ENCODE results near the gene FRMD4B. TPM values are rescaled to one million over a fixed set of nuclear protein-coding genes. Genes with fewer than 3 reads are reported as not detected.

FRMD4B gene
- total RNA-seq, 1 donor from 2014 or later, result 140 TPM

DNA sequence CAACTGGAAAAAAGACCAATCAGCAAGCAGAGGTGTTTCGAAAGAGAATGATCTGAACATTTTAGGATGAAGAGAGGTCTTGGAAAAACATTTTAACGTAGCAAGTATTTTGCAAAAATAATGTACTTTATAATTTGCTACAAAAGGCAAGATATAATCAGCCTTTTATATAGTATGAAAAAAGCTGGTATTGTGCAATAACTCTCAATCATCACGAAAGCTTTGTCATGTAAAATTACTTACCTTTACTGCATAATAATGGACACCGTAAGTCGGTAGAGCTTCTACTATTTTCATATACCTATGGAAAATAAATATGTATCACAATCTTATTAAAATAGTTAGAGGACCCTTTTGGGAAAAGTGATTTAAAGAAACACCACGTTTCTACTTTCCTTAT is 167.8 kb downstream of the FRMD4B start:
- no peak overlapping the region for H3K27ac Mint-ChIP-seq
- peaks cover 10% of the 10 kb centered on the region for H3K4me1 Mint-ChIP-seq
- TF ChIP-seq, protein P1, sequence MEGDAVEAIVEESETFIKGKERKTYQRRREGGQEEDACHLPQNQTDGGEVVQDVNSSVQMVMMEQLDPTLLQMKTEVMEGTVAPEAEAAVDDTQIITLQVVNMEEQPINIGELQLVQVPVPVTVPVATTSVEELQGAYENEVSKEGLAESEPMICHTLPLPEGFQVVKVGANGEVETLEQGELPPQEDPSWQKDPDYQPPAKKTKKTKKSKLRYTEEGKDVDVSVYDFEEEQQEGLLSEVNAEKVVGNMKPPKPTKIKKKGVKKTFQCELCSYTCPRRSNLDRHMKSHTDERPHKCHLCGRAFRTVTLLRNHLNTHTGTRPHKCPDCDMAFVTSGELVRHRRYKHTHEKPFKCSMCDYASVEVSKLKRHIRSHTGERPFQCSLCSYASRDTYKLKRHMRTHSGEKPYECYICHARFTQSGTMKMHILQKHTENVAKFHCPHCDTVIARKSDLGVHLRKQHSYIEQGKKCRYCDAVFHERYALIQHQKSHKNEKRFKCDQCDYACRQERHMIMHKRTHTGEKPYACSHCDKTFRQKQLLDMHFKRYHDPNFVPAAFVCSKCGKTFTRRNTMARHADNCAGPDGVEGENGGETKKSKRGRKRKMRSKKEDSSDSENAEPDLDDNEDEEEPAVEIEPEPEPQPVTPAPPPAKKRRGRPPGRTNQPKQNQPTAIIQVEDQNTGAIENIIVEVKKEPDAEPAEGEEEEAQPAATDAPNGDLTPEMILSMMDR (IDR thresholded peaks at IDR 0.05; ENCODE audit: unreplicated experiment), result no peak
- no peak overlapping the region for H3K4me3 Mint-ChIP-seq
- H3K36me3 Mint-ChIP-seq, result peaks cover 58% of the 10 kb centered on the region
- no peaks in the 10 kb centered on the region for H3K27me3 Mint-ChIP-seq (ENCODE audit: low read depth)
- H3K9me3 Mint-ChIP-seq, result peaks cover 4% of the 10 kb centered on the region
- DNase-seq (ENCODE audit: low spot score in 2 of 2, unreplicated experiment in 2 of 2), result no peak

DNA sequence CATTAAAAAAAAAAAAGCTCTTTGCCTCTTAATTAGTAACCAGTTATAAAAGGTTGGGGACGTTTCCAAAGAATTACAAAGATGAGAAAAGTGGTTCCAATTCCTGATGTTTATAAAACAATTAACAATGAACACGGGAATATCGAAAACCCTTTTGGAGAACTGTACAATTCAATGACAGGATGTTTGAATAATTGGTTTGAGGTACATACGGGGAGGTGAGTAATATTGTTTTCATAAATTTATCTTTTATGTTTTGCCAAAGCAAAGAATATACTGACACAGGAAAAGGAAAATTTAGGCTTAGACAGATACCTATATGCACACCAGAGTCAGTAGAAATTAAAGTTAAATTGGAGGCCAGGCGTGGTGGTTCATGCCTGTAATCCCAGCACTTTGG is 168.9 kb downstream of the FRMD4B start:
- no peak for DNase-seq (ENCODE audit: low spot score in 2 of 2, unreplicated experiment in 2 of 2)
- TF ChIP-seq, protein P1 (IDR thresholded peaks at IDR 0.05; ENCODE audit: unreplicated experiment), result no peak
- no peak overlapping the region for H3K27ac Mint-ChIP-seq
- peaks cover 58% of the 10 kb centered on the region for H3K36me3 Mint-ChIP-seq
- H3K4me3 Mint-ChIP-seq, result no peak overlapping the region
- no peaks in the 10 kb centered on the region for H3K27me3 Mint-ChIP-seq (ENCODE audit: low read depth)
- H3K4me1 Mint-ChIP-seq, result peaks cover 18% of the 10 kb centered on the region
- peaks cover 4% of the 10 kb centered on the region for H3K9me3 Mint-ChIP-seq

DNA sequence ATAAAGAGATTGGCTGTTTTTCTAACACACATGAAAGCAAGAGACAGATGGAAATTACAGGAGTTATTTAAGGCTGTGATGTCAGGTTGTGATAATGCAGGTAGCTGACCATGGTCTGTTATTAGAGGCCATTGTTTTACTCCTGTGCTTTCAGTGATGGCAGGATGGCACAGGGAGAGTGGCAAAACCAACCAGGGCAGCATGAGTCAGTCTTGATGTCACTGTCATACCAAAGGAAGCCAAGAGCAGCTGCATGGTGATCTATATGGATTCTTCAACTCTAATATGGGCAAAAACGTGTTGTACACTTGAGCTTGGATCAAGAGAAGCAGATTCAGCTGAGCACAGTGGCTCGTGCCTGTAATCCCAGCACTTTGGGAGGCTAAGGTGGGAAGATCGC is 171.6 kb downstream of the FRMD4B start:
- Mint-ChIP-seq H3K4me1 (peaks cover 36% of the 10 kb centered on the region), H3K4me3 (no peak overlapping the region), H3K9me3 (peaks cover 5% of the 10 kb centered on the region), H3K36me3 (peaks cover 54% of the 10 kb centered on the region), H3K27ac (peak overlapping the region; percentile 18), H3K27me3 (ENCODE audit: low read depth) (no peaks in the 10 kb centered on the region)
- TF ChIP-seq, protein P1 (IDR thresholded peaks at IDR 0.05; ENCODE audit: unreplicated experiment), result no peak
- no peak for DNase-seq (ENCODE audit: low spot score in 2 of 2, unreplicated experiment in 2 of 2)

DNA sequence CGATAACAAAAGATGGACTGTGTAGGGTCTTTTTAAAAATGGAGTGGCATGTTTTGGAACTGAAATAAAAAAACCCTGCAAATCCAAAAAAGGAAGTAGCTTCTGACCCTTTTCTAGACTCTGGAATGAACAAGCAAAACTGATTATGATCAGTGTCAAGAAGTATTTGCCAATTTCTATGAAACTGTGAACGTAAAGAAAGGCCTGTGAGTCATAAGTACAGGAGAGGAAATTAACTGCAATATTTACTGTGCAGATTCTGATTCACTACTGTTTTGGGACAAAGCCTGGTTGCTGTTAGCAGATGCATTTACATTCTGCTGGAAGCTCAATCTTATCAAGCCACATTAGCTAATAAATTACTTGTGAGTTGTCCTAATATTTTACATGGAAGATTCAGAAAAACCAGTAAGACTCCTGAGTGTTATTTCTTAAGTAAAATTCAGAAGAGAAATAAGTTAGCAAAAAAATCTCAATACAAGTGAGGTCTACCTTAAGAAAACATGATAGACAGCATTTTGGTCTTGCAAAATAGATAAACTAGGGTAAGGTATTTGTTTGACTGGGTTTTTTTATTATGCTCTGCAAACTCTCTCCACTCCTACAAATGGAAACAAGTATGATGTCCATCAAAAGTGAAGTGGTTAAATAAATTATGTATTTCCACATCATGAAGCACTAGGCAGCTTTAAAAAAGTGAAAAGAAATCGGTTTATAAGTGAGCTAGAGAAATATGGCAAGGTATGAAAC is 173.3 kb downstream of the FRMD4B start:
- H3K27ac Mint-ChIP-seq, result peak overlapping the region; percentile 86

DNA sequence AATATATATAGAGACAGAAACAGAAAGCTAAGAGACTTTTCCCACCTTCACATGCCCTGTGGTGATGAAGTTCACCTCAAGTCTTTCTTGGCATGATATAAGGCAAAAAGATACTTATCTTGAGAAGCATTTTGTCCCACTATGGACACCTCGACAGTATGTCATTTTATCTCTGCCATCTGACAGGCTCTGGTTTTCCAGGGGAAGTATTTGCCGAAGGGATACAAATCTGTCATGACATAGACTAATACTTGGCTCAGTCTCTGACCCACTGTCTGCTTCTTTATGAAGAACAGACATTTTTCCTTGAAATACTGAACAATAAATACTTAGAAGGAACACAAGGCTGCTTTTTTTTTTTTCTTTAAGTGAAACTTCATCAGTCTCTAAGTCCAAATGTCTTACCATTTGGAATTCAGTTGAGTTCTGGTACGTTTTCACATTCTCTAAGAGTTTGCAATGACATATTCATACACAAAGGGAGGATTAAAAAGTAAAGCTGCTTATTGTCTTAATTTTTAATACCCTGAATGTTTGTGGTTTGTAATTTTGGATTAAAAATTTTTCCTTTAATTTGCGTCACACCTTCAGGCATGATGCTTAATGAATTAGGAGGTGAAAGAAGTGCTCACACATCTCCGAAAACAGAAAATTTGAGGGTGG is 175.7 kb downstream of the FRMD4B start:
- H3K27me3 Mint-ChIP-seq (ENCODE audit: low read depth), result no peaks in the 10 kb centered on the region
- peak overlapping the region; percentile 87 for H3K27ac Mint-ChIP-seq
- TF ChIP-seq, protein P1 (IDR thresholded peaks at IDR 0.05; ENCODE audit: unreplicated experiment), result no peak
- peaks cover 3% of the 10 kb centered on the region for H3K9me3 Mint-ChIP-seq
- peaks cover 42% of the 10 kb centered on the region for H3K36me3 Mint-ChIP-seq
- no peak for DNase-seq (ENCODE audit: low spot score in 2 of 2, unreplicated experiment in 2 of 2)
- peaks cover 36% of the 10 kb centered on the region for H3K4me1 Mint-ChIP-seq
- no peak overlapping the region for H3K4me3 Mint-ChIP-seq

More for the DNA sequence above, 173.3 kb downstream of the FRMD4B start:
- TF ChIP-seq, protein P1 (IDR thresholded peaks at IDR 0.05; ENCODE audit: unreplicated experiment), result no peak
- DNase-seq (ENCODE audit: low spot score in 2 of 2, unreplicated experiment in 2 of 2), result no peak
- Mint-ChIP-seq H3K4me3 (no peak overlapping the region), H3K27me3 (ENCODE audit: low read depth) (no peaks in the 10 kb centered on the region), H3K4me1 (peaks cover 36% of the 10 kb centered on the region), H3K9me3 (peaks cover 3% of the 10 kb centered on the region), H3K36me3 (peaks cover 53% of the 10 kb centered on the region)

All from mesothelial cell of epicardium (in vitro differentiated cells).